Fibroblast of lung (primary cell): Measurements from ENCODE around the gene ADIRF. TPM values are rescaled to one million over a fixed set of nuclear protein-coding genes. Genes with fewer than 3 reads are reported as not detected.
"Not testable (repeated sequence)": the region's sequence is repeated elsewhere in the genome, so short reads cannot be mapped to it uniquely, and the experiment has no call there.

Source experiments
- DNase-seq, 2 donors: peaks; one replicate each; pipeline versions ENCODE4 v3.0.0 to v3.0.0-alpha.2; 2010; ENCODE audit warnings: low read depth in 2 of 2
- H2AFZ ChIP-seq: 2 replicates; pipeline ENCODE4 v1.5.1; 2012; ENCODE audit warnings: low read length, control low read depth, inconsistent platforms
- H3K27ac ChIP-seq: 2 replicates; pipeline ENCODE4 v1.5.1; 2011; ENCODE audit warnings: low read length, control low read depth; ENCODE audit not compliant: insufficient read depth
- H3K27me3 ChIP-seq: 2 replicates; pipeline ENCODE4 v1.5.1; 2011; ENCODE audit warnings: mild to moderate bottlenecking, low read length; ENCODE audit not compliant: control insufficient read depth, insufficient read depth
- H3K36me3 ChIP-seq: 2 replicates; pipeline ENCODE4 v1.5.1; 2011; ENCODE audit warnings: low read length; ENCODE audit not compliant: control insufficient read depth, insufficient read depth
- H3K4me1 ChIP-seq: 2 replicates; pipeline ENCODE4 v1.5.1; 2011; ENCODE audit warnings: low read length; ENCODE audit not compliant: control insufficient read depth, insufficient read depth; ENCODE audit errors: extremely low read depth
- H3K4me2 ChIP-seq: 2 replicates; pipeline ENCODE4 v1.5.1; 2011; ENCODE audit warnings: low read length, control low read depth; ENCODE audit not compliant: insufficient read depth; ENCODE audit errors: extremely low read depth
- H3K4me3 ChIP-seq, 4 experiments: fragments of 200-600 bp in 1 of 4; sonication (generic) in 1 of 4; replicated peaks in 1 of 4; 2 replicates each; pipeline ENCODE4 v1.5.1; 2011 to 2016; ENCODE audit warnings: low read length in 4 of 4, low read depth in 3 of 4, mild to moderate bottlenecking in 3 of 4, control low read depth in 2 of 4, inconsistent platforms in 1 of 4, mixed read lengths in 1 of 4; ENCODE audit not compliant: insufficient read depth in 1 of 4; ENCODE audit errors: control extremely low read depth in 1 of 4
- H3K79me2 ChIP-seq: 2 replicates; pipeline ENCODE4 v1.5.1; 2012; ENCODE audit warnings: mild to moderate bottlenecking, low read length, inconsistent platforms; ENCODE audit not compliant: control insufficient read depth, insufficient read depth
- H3K9ac ChIP-seq: 2 replicates; pipeline ENCODE4 v1.5.1; 2011; ENCODE audit warnings: mild to moderate bottlenecking, low read length, control low read depth; ENCODE audit not compliant: insufficient read depth
- H3K9me3 ChIP-seq: 2 replicates; pipeline ENCODE4 v1.5.1; 2012; ENCODE audit warnings: low read depth, low read length; ENCODE audit not compliant: control insufficient read depth, insufficient read depth
- H4K20me1 ChIP-seq: 2 replicates; pipeline ENCODE4 v1.5.1; 2011; ENCODE audit warnings: low read length; ENCODE audit not compliant: control insufficient read depth, insufficient read depth; ENCODE audit errors: extremely low read depth
- CTCF ChIP-seq, 2 donors: IDR thresholded peaks in 1 of 2; conservative IDR thresholded peaks in 1 of 2; 1 replicate in 1 of 2; 2 replicates in 1 of 2; pipeline ENCODE4 v1.5.1; 2011 to 2012; ENCODE audit warnings: low read length in 2 of 2, control low read depth in 1 of 2, inconsistent platforms in 1 of 2, low read depth in 1 of 2, mild to moderate bottlenecking in 1 of 2
- EZH2 ChIP-seq: IDR thresholded peaks from 2 replicates; pipeline ENCODE4 v1.5.1; 2012; ENCODE audit warnings: low read length, control low read depth, mild to moderate bottlenecking; ENCODE audit errors: missing control alignments
- polyA plus RNA-seq, 2 donors: library from polyadenylated mRNA; depleted of rRNA in 1 of 2; stranded (reverse) in 1 of 2; unstranded in 1 of 2; fragments of >200 nt; gene quantifications; 2 replicates each; pipeline ENCODE4 v1.2.1, GENCODE V29; 2011 to 2012; ENCODE audit warnings: missing spikeins in 1 of 2
- total RNA-seq: library from RNA; depleted of rRNA; stranded (reverse); fragments of >200 nt; gene quantifications from 2 replicates; pipeline ENCODE4 v1.2.1, GENCODE V29; 2014

The ADIRF gene
- total and polyA plus RNA-seq, 2 donors (not counting 1 experiment from before 2014, with no cell fraction given), result 39.4 to 142 TPM

- Histone ChIP-seq H4K20me1 (no peaks in the 10 kb centered on the region), H3K27ac (no peak overlapping the region), H3K9ac (no peak overlapping the region), H3K9me3 (no peaks in the 10 kb centered on the region), H3K79me2 (no peaks in the 10 kb centered on the region), H3K4me1 (no peaks in the 10 kb centered on the region), H3K36me3 (no peaks in the 10 kb centered on the region), H3K4me3 (no peak overlapping the region), H3K27me3 (no peaks in the 10 kb centered on the region), H3K4me2 (no peak overlapping the region), H2AFZ (no peak overlapping the region)
- no peak for DNase-seq
- TF ChIP-seq CTCF (conservative IDR thresholded peaks at IDR 0.05 in 1 of 2, IDR thresholded peaks at IDR 0.05 in 1 of 2; ENCODE audit: low read depth in 1 of 2, low read length in 2 of 2), result no peak
- no peak for TF ChIP-seq EZH2
Measured at GRCh38 chr10:86988520-86988919, 20.2 kb downstream of the ADIRF start.

DNA sequence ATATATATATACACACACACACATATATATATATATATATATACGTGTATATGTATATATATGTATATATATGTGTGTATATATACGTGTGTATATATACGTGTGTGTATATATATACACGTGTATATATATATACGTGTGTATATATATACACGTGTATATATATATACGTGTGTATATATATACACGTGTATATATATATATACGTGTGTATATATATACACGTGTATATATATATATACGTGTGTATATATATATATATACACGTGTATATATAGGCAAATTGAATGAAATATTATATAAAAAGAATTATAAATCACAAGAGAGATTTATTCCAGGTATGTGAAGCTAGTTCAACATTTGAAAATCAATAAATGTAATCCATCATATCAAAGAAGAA, 23.1 kb downstream of the ADIRF start:
- not testable (repeated sequence) for DNase-seq, H3K27me3 ChIP-seq, H4K20me1 ChIP-seq, H3K36me3 ChIP-seq, H3K4me1 ChIP-seq, H2AFZ ChIP-seq, H3K79me2 ChIP-seq, H3K4me3 ChIP-seq, H3K9me3 ChIP-seq, H3K4me2 ChIP-seq, H3K9ac ChIP-seq, H3K27ac ChIP-seq

DNA sequence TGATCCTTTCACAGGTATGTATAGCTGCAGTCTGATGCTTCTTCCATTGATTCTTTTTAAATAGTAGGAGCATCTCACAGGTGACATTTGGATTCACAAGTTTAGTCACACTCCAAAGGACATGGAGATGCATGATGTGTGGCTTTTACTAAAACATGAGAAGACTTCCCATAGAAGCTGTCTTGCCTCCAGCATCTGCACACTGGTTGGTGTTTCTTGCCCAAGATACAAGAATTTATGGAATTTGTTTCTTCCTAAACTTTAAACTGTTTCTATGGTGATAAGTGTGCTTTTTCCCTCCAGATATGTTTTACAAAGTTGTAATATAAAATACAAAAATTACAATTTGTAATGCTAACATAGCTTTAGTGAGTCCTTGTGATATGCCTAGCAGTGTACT, 24.2 kb downstream of the ADIRF start:
- DNase-seq, result no peak
- Histone ChIP-seq H4K20me1 (no peaks in the 10 kb centered on the region), H3K36me3 (no peaks in the 10 kb centered on the region)

More for the DNA sequence above, 24.2 kb downstream of the ADIRF start:
- Histone ChIP-seq H3K27me3 (no peaks in the 10 kb centered on the region), H3K9me3 (no peaks in the 10 kb centered on the region), H3K4me1 (no peaks in the 10 kb centered on the region), H3K4me3 (no peak overlapping the region), H3K27ac (no peak overlapping the region), H3K4me2 (no peak overlapping the region), H2AFZ (no peak overlapping the region), H3K9ac (no peak overlapping the region), H3K79me2 (no peaks in the 10 kb centered on the region)
- TF ChIP-seq EZH2, result no peak
- TF ChIP-seq CTCF (conservative IDR thresholded peaks at IDR 0.05 in 1 of 2, IDR thresholded peaks at IDR 0.05 in 1 of 2; ENCODE audit: low read depth in 1 of 2, low read length in 2 of 2), result no peak
